Activated CD4-positive, alpha-beta T cell treated with anti-CD3 and anti-CD28 coated beads, Interleukin-2, amount 50 U/mL, for 16 hours (primary cell): ENCODE measurements around the gene ARHGAP1.

ENCODE experiments used
- DNase-seq: peaks from one replicate; pipeline ENCODE4 v3.0.0-alpha.2; 2020

The ARHGAP1 gene

GRCh38 chr11:46692450-46692849 lies 8.0 kb downstream of the ARHGAP1 start:
- no peak for DNase-seq

GRCh38 chr11:46690702-46691101 lies 9.7 kb downstream of the ARHGAP1 start:
- DNase-seq = no peak

GRCh38 chr11:46686886-46687795 lies 13.3 kb downstream of the ARHGAP1 start:
- DNase-seq = no peak

- DNase-seq = no peak
Measured at GRCh38 chr11:46684367-46684766, 16.1 kb downstream of the ARHGAP1 start.

GRCh38 chr11:46682773-46683752 lies 17.4 kb downstream of the ARHGAP1 start:
- DNase-seq = no peak

DNA sequence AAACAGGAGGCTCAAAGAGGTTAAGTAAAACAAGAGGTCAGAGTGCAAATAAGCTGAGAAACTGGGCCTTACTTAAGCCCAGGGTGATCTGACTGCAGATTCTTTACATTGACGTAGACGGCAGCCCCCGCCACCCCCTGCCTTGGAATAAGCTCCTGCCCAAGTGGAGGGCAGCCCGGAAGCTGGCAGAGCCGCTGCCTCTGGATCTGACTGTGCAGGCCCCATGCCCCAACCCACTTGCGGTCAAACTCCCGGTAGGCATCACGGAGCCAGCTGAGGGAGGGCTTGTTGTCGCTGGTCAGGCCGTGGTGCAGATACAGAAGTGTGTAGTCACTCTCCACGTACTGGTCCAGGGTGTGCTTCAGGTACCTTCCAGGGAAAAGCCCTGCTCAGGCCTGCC lies 18.6 kb downstream of the ARHGAP1 start:
- no peak for DNase-seq

DNA sequence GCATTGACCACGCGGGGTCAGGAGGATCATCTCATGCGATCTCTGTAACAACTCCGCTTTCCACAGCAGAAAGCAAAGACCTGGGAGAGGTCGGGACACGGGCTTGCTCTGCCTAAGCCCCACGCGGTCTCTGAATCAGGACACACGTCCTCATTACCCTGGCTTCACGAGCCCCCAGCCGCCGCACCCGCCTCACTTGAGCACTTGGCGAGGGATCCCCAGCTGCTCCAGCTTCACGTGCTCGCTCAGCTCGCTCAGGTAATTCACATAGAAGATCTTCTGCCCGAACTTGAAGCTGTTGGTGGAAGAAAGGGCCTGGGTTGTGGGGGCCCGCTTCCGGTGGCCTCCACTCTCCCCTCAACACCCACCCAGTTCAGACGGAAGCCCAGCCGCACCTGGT lies 19.6 kb downstream of the ARHGAP1 start:
- no peak for DNase-seq

DNA sequence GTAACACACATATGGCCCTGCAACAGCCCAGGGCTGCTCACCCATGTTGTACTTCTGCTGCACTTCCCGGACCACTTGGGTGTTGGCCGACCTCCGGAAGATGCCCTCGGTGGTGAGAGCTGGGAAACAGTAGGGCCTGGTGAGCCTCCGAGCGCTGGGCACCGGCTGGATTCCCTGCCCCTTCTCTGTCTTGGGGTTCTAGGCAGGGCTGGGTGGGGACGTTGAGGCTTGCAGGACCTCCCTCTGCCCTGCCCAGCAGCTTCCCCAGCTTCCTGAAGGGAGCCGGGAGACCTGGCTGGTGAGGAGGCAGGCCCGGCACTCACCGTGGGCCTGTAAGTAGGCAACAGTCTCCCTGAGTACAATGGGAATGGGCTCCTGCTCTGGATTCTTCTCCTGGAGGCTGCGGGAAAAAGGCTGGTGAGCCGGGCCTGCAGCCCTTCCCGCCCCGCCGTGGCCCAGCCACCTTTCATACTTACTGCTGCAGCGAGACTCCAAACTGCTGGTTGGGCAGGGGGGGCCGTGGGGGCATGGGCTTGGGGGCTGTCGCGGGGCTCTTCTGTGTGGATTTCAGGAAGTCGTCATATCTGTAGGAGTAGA lies 20.2 kb downstream of the ARHGAP1 start:
- no peak for DNase-seq

DNA sequence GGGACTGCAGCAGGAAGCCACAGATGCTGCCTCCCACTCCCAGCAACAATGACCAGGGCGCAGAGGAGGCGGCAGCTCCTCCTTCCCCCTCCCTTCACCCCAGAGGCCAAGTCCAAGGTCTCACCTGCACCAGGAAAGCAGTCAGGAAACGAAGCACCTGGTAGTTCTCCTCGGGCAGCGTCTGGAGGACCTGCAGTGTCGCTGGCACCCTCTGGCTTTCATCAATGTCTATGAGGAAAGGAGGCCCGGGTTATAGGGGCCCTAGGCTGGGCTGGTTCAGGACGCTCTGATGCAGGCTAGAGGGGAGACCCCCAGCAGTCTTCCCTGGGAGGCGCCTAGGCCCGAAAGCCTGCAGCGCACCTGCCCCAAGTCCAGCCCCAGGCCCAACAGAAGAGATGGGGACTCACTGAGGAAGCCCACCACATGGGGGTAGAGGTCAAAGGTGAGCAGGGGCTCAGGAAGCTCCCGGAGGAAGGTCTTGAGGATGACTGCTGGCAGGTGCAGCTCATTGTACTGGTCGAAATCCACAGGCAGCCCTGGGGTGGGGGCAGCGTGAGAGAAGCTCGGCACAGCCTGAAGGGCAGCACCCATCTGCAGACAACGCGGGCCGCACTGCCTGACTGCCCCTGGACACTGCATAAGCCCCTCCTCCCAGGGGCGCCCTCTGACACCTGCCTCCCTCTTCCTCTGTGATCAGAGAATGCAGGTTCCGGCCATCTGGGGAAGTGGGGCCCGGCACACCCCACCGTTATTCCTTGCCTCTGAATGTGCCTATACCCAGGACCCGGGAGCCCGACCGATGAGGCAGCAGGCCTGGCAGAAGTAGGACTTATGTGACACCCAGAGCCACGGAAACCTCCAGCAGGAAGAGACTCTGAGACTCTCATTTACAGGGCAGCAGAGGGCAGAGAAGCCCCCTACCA lies 20.9 kb downstream of the ARHGAP1 start:
- no peak for DNase-seq

DNA sequence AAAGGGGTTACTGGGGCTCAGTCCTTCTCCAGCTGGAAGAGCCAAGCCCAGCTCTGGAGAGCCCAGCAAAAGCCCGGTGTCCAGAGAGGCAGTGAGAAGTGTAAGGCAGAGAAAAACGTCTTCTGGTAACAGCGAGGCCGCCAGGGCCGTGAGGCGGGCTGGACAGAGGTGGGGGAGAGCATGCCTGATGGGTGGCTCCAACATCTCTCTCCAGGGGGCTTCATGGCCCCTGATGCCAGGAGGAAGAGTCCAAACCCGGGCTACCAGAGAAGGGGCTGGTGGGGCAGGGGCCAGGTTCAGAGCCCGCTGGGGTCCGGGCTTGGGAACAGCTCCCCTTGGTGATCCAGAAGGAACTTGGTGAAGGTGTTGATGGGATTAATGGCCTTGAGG lies 21.7 kb downstream of the ARHGAP1 start:
- no peak for DNase-seq

DNA sequence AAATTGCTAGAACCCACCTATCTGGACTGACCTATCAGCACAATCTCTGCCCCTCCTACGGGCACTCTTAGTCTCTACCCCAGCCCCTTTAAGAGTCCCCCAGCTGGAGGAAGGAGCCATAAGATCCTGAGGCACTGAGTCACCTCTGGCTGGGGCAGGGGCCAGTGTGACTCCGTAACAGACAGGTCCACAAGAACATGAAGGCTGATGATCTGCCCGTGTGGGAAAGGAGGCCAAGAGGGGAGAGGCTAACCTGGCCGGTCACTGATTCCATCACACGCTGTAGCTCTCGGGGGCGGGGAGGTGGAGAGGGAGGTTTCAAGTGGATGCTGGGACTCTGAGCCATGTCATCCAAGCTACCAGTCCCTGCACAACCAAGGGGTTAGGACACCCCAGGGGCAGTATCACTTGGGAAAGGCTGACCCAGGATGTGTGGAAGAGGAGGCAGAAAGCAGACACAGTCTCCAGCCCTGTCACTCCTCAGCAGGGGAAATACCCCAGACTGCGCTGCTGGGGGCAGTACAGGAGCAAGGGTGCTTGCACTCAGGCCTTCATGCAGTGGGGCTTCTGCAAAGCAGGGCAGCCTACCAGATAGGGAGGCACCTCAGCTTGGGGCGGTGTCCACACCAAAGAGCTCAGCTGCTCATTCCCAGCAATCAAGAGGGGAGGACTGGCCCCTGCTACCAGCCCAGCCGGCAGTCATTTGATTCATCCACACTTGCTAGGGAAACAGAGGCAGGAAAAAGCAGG lies 22.3 kb downstream of the ARHGAP1 start:
- DNase-seq = no peak

DNA sequence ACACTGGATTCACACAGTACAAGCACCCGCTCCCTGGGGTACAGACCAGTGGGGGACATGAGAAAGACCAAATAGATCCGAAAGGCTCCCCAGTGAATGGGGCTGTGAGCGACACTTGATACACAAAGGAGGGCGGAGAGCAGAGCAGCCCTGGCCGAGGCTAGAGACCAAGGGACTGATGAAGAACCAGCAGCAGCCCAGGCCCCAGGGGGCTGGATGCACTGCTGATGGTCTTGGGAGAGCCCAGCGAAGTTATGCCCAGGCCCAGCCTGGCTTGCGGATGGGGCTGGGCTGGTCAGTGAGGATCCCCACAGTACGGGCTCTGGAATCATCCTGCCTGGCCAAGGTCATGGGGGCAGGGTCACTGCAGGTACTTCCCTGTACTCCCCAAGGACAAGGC lies 23.2 kb downstream of the ARHGAP1 start:
- no peak for DNase-seq

DNA sequence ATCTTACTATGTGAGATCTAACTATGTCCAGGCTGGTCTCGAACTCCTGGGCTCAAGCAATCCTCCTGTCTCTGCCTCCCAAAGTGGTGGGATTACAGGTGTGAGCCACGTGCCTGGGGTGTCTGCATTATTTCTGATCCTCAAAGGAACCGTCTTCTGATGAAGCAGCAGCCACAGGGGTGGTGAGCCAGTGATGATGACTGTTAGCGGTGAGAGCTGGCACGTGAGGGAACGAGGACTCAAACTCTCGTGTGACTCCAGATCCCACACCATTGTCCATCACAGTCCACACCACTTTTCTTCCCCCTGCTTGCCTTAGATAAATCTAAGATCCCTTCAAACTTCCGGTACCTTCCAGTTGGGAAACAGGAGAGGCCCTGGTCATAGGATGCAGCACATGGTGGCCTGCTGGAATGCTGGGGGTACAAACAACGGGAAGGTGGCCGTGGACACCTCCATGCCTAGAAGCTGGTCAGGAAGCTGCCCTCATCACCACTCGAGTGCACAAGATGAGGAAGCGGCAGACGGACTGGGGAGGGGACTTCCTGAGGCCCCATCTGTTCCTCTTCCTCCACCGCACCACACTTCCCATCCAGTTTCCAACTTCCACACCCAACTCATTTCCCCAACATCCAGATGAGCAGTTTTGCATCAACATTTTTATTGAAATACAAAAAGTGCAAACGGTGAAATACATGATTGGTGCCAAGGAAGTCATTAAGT lies 23.8 kb downstream of the ARHGAP1 start:
- no peak for DNase-seq

- no peak for DNase-seq
Measured at GRCh38 chr11:46675949-46676348, 24.5 kb downstream of the ARHGAP1 start.

GRCh38 chr11:46675288-46675851 lies 25.0 kb downstream of the ARHGAP1 start:
- no peak for DNase-seq

GRCh38 chr11:46674463-46675287 lies 25.7 kb downstream of the ARHGAP1 start:
- DNase-seq = no peak

- DNase-seq = no peak
Measured at GRCh38 chr11:46673713-46674462, 26.5 kb downstream of the ARHGAP1 start.

- no peak for DNase-seq
Measured at GRCh38 chr11:46672381-46672839, 28.0 kb downstream of the ARHGAP1 start.

GRCh38 chr11:46671958-46672315 lies 28.5 kb downstream of the ARHGAP1 start:
- no peak for DNase-seq
